ENCODE data around the gene SQSTM1.

DNA sequence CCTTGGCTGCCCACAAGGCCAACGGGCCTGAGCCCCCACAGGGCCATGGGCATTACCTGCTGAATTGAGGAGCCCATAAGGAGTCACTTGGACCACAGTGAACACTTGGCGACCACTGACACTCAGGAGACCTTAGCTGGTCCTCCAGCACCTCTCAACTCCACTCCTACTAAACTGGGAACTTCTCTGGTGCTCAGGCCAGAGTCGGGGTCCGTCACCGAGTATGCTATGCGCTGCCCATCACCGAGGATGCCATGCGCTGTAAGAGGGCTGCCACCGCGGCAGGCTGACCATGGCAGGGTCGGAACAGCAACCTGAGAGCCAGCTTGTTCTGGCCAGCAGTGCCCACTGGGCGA, 600 bp upstream of the SQSTM1 start:
- TF ChIP-seq, protein P1, sequence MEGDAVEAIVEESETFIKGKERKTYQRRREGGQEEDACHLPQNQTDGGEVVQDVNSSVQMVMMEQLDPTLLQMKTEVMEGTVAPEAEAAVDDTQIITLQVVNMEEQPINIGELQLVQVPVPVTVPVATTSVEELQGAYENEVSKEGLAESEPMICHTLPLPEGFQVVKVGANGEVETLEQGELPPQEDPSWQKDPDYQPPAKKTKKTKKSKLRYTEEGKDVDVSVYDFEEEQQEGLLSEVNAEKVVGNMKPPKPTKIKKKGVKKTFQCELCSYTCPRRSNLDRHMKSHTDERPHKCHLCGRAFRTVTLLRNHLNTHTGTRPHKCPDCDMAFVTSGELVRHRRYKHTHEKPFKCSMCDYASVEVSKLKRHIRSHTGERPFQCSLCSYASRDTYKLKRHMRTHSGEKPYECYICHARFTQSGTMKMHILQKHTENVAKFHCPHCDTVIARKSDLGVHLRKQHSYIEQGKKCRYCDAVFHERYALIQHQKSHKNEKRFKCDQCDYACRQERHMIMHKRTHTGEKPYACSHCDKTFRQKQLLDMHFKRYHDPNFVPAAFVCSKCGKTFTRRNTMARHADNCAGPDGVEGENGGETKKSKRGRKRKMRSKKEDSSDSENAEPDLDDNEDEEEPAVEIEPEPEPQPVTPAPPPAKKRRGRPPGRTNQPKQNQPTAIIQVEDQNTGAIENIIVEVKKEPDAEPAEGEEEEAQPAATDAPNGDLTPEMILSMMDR (conservative IDR thresholded peaks at IDR 0.05 in 1 of 2, IDR thresholded peaks at IDR 0.05 in 1 of 2; ENCODE audit: low read depth in 1 of 2, low read length in 2 of 2), result no peak
- no peak for TF ChIP-seq EZH2 (IDR thresholded peaks at IDR 0.05; ENCODE audit: low read length, missing control alignments)

All from fibroblast of lung (primary cell).